ENCODE data around the gene CHI3L2. TPM values are rescaled to one million over a fixed set of nuclear protein-coding genes. Genes with fewer than 3 reads are reported as not detected.

CHI3L2 gene
- total RNA-seq, 1 donor from 2014 or later, result 5.6 TPM

- intact Hi-C loops (cut with DNase I), result no loop called here
- H3K36me3 ChIP-seq, result no peaks in the 10 kb centered on the region
- no peak overlapping the region for H3K4me3 ChIP-seq
- no peak overlapping the region for H3K27ac ChIP-seq
- no peaks in the 10 kb centered on the region for H3K9me3 ChIP-seq
- H3K4me1 ChIP-seq, result peaks cover 10% of the 10 kb centered on the region
- no peaks in the 10 kb centered on the region for H3K27me3 ChIP-seq
- TF ChIP-seq POLR2AphosphoS5 (IDR thresholded peaks at IDR 0.05; ENCODE audit: insufficient read depth in 1 of 2, low read depth in 1 of 2), result no peak
- no peak for TF ChIP-seq POLR2A (IDR thresholded peaks at IDR 0.05)
- TF ChIP-seq CTCF (IDR thresholded peaks at IDR 0.05), result no peak
- no peak for DNase-seq (ENCODE audit: extremely low spot score in 2 of 2)
These were observed 6.7 kb downstream of the CHI3L2 start for GRCh38 chr1:111234258-111234657.

GRCh38 chr1:111234866-111235265 lies 7.4 kb downstream of the CHI3L2 start:
- Histone ChIP-seq H3K36me3 (no peaks in the 10 kb centered on the region), H3K27ac (no peak overlapping the region), H3K27me3 (no peaks in the 10 kb centered on the region), H3K9me3 (no peaks in the 10 kb centered on the region), H3K4me1 (peaks cover 10% of the 10 kb centered on the region), H3K4me3 (no peak overlapping the region)
- DNase-seq (ENCODE audit: extremely low spot score in 2 of 2), result no peak
- TF ChIP-seq POLR2A (IDR thresholded peaks at IDR 0.05) (no peak), CTCF (IDR thresholded peaks at IDR 0.05) (no peak), POLR2AphosphoS5 (IDR thresholded peaks at IDR 0.05; ENCODE audit: insufficient read depth in 1 of 2, low read depth in 1 of 2) (no peak)
- intact Hi-C loops (cut with DNase I), result no loop called here

- intact Hi-C loops (cut with DNase I), result no loop called here
- Histone ChIP-seq H3K9me3 (no peaks in the 10 kb centered on the region), H3K36me3 (no peaks in the 10 kb centered on the region), H3K27me3 (no peaks in the 10 kb centered on the region), H3K27ac (no peak overlapping the region), H3K4me1 (peaks cover 10% of the 10 kb centered on the region), H3K4me3 (no peak overlapping the region)
- no peak for TF ChIP-seq POLR2A (IDR thresholded peaks at IDR 0.05)
- TF ChIP-seq CTCF (IDR thresholded peaks at IDR 0.05), result no peak
- TF ChIP-seq POLR2AphosphoS5 (IDR thresholded peaks at IDR 0.05; ENCODE audit: insufficient read depth in 1 of 2, low read depth in 1 of 2), result no peak
- no peak for DNase-seq (ENCODE audit: extremely low spot score in 2 of 2)
These were observed 8.9 kb downstream of the CHI3L2 start for GRCh38 chr1:111236379-111236778.

GRCh38 chr1:111236806-111237205 lies 9.3 kb downstream of the CHI3L2 start:
- no peaks in the 10 kb centered on the region for H3K9me3 ChIP-seq
- TF ChIP-seq POLR2AphosphoS5 (IDR thresholded peaks at IDR 0.05; ENCODE audit: insufficient read depth in 1 of 2, low read depth in 1 of 2) (no peak), CTCF (IDR thresholded peaks at IDR 0.05) (no peak), POLR2A (IDR thresholded peaks at IDR 0.05) (no peak)
- no peaks in the 10 kb centered on the region for H3K36me3 ChIP-seq
- intact Hi-C loops (cut with DNase I), result no loop called here
- no peaks in the 10 kb centered on the region for H3K27me3 ChIP-seq
- no peak overlapping the region for H3K27ac ChIP-seq
- H3K4me3 ChIP-seq, result no peak overlapping the region
- peaks cover 10% of the 10 kb centered on the region for H3K4me1 ChIP-seq
- no peak for DNase-seq (ENCODE audit: extremely low spot score in 2 of 2)

- no peak for DNase-seq (ENCODE audit: extremely low spot score in 2 of 2)
- H3K4me1 ChIP-seq, result peaks cover 10% of the 10 kb centered on the region
- no peaks in the 10 kb centered on the region for H3K9me3 ChIP-seq
- no peak overlapping the region for H3K27ac ChIP-seq
- no peaks in the 10 kb centered on the region for H3K36me3 ChIP-seq
- TF ChIP-seq POLR2AphosphoS5 (IDR thresholded peaks at IDR 0.05; ENCODE audit: insufficient read depth in 1 of 2, low read depth in 1 of 2) (no peak), CTCF (IDR thresholded peaks at IDR 0.05) (no peak), POLR2A (IDR thresholded peaks at IDR 0.05) (no peak)
- H3K27me3 ChIP-seq, result no peaks in the 10 kb centered on the region
- H3K4me3 ChIP-seq, result no peak overlapping the region
- intact Hi-C loops (cut with DNase I), result no loop called here
These were observed 10.7 kb downstream of the CHI3L2 start for GRCh38 chr1:111238056-111238795.
